Measurements from ENCODE around the gene IRF4. TPM values are rescaled to one million over a fixed set of nuclear protein-coding genes. Genes with fewer than 3 reads are reported as not detected.

The IRF4 gene
- total and polyA plus RNA-seq, 2 donors (not counting 3 experiments of a cell fraction or from before 2014, with no cell fraction given), result not detected

DNA sequence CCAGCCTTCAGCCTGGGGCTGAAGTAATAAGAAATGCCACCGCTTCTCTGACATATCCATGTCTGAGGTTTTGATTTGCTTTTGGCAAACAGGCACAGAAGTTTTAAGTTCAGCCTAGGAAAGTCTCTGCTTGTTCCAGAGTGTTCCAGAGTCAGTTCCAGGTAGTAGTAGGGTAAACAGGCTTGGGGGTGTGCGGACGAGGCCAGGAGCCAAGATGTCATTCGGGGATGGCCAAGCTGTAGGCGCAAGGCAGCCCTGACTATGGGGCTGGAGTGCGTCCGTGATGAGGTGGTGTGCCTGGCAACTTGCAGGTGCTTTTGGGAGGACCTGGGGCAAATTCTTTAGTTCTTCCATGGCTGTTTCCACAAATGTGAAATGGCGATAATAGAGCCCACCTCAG is 60.3 kb downstream of the IRF4 start:
- Histone ChIP-seq H3K4me2 (ENCODE audit: insufficient read depth, low read length) (no peak overlapping the region), H4K20me1 (replicated peaks; ENCODE audit: control insufficient read depth, extremely low read depth, insufficient read depth, low read length) (no peaks in the 10 kb centered on the region), H3K27ac (ENCODE audit: insufficient read depth, low read depth, low read length) (no peak overlapping the region), H3K79me2 (ENCODE audit: control insufficient read depth, insufficient read depth, low read length) (no peaks in the 10 kb centered on the region), H3K9me1 (replicated peaks; ENCODE audit: control insufficient read depth, extremely low read depth, insufficient read depth, low read length) (no peaks in the 10 kb centered on the region), H3K4me3 (replicated peaks in 1 of 3; ENCODE audit: insufficient read depth in 1 of 3, low read depth in 1 of 3, low read length in 3 of 3) (no peak overlapping the region), H3K9ac (replicated peaks; ENCODE audit: extremely low read depth, insufficient read depth, low read length) (no peak overlapping the region), H3K9me3 (replicated peaks; ENCODE audit: control insufficient read depth, insufficient read depth, low read length) (no peaks in the 10 kb centered on the region), H2AFZ (ENCODE audit: low read depth, low read length) (no peak overlapping the region), H3K27me3 (ENCODE audit: control insufficient read depth in 2 of 2, insufficient read depth in 2 of 2, low read length in 2 of 2) (no peaks in the 10 kb centered on the region), H3K36me3 (ENCODE audit: control insufficient read depth in 2 of 2, extremely low read depth in 1 of 2, insufficient read depth in 2 of 2, low read length in 2 of 2) (no peaks in the 10 kb centered on the region), H3K4me1 (ENCODE audit: control insufficient read depth, extremely low read depth, insufficient read depth, low read length) (no peaks in the 10 kb centered on the region)
- intact Hi-C loops (cut with micrococcal nuclease), result no loop called here
- CTCF ChIA-PET, result no interaction called here
- no TSS peak for BruUV-seq (replicated peaks)
- no peak for TF ChIP-seq EZH2 (IDR thresholded peaks at IDR 0.05; ENCODE audit: borderline replicate concordance, low read depth, low read length, severe bottlenecking)
- no peak for TF ChIP-seq POLR2A (IDR thresholded peaks at IDR 0.05; ENCODE audit: low read depth, low read length)
- TF ChIP-seq, protein P1, sequence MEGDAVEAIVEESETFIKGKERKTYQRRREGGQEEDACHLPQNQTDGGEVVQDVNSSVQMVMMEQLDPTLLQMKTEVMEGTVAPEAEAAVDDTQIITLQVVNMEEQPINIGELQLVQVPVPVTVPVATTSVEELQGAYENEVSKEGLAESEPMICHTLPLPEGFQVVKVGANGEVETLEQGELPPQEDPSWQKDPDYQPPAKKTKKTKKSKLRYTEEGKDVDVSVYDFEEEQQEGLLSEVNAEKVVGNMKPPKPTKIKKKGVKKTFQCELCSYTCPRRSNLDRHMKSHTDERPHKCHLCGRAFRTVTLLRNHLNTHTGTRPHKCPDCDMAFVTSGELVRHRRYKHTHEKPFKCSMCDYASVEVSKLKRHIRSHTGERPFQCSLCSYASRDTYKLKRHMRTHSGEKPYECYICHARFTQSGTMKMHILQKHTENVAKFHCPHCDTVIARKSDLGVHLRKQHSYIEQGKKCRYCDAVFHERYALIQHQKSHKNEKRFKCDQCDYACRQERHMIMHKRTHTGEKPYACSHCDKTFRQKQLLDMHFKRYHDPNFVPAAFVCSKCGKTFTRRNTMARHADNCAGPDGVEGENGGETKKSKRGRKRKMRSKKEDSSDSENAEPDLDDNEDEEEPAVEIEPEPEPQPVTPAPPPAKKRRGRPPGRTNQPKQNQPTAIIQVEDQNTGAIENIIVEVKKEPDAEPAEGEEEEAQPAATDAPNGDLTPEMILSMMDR (IDR thresholded peaks at IDR 0.05; ENCODE audit: extremely low read depth in 1 of 2, insufficient read depth in 1 of 2, low read depth in 1 of 2, low read length in 2 of 2), result no peak
- TF ChIP-seq GATA2 (IDR thresholded peaks at IDR 0.05; ENCODE audit: insufficient read depth, insufficient read length, low read depth, low read length), result no peak
- no peak for TF ChIP-seq MYC (IDR thresholded peaks at IDR 0.05; ENCODE audit: low read depth, low read length)
- TF ChIP-seq, protein P2, sequence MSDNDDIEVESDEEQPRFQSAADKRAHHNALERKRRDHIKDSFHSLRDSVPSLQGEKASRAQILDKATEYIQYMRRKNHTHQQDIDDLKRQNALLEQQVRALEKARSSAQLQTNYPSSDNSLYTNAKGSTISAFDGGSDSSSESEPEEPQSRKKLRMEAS (IDR thresholded peaks at IDR 0.05; ENCODE audit: insufficient read depth, insufficient read length), result no peak
- POLR2A ChIA-PET, result no interaction called here
- DNase-seq (ENCODE audit: low read depth, low spot score), result no peak
- no peak for FAIRE-seq
- dilution Hi-C loops (cut with MboI; ENCODE audit: extremely low pct_ligation_motif_present, low sequenced_read_pairs), result no loop called here
